Pancreas (tissue), 10 donors: ENCODE results near the gene PPIG. TPM values are rescaled to one million over a fixed set of nuclear protein-coding genes. Genes with fewer than 3 reads are reported as not detected.

Experiments used
- ATAC-seq, 4 donors: fragments of 200-7000 bp; cut with Tn5 transposase; one replicate each; pipeline versions ENCODE4 v1.8.0 to v1.9.1; 2020; ENCODE audit warnings: mild to moderate bottlenecking in 4 of 4, moderate library complexity in 4 of 4
- DNase-seq, 6 donors: peaks; one replicate each; pipeline ENCODE4 v3.0.0-alpha.2; 2020
- FAIRE-seq: peaks from 2 replicates; lab custom pipeline; 2012; peaks lifted over from hg19 to GRCh38; lab: Jason Lieb, UNC
- H3K27ac ChIP-seq, 4 donors: fragments of 200-600 bp; sonication (generic); 1 replicate in 3 of 4; 2 replicates in 1 of 4; pipeline versions ENCODE4 v1.5.0 to v1.8.0; 2020
- H3K27me3 ChIP-seq, 4 donors: fragments of 200-600 bp; one replicate each; pipeline ENCODE4 v1.8.0; 2021
- H3K36me3 ChIP-seq, 3 donors: fragments of 200-600 bp; sonication (generic) in 1 of 3; one replicate each; pipeline versions ENCODE4 v1.5.0 to v1.8.0; 2020 to 2021
- H3K4me1 ChIP-seq, 3 donors: fragments of 200-600 bp; one replicate each; pipeline ENCODE4 v1.8.0; 2021
- H3K4me3 ChIP-seq, 4 donors: fragments of 200-600 bp; sonication (generic) in 2 of 4; one replicate each; pipeline versions ENCODE4 v1.5.0 to v1.8.0; 2020 to 2021
- H3K9me3 ChIP-seq, 4 donors: fragments of 200-600 bp; one replicate each; pipeline ENCODE4 v1.8.0; 2021
- CTCF ChIP-seq, 4 donors: fragments of 200-600 bp; sonication (generic) in 3 of 4; IDR thresholded peaks; one replicate each; pipeline versions ENCODE4 v1.5.0 to v1.8.0; 2021; ENCODE audit warnings: antibody characterized with exemption in 4 of 4
- WGBS, 2 donors: extraction: QIAGEN DNeasy Blood & Tissue Kit; methylation state at CpG; one replicate each; pipeline ENCODE4 v1.1.7; 2013; 5-methylcytosine and 5-hydroxymethylcytosine counted together
- intact Hi-C, 3 donors: fragments of 100-400 bp; cut with DNase I; formaldehyde crosslinking; loops; one replicate each; pipeline versions ENCODE4 v1.11.1 to v1.14.2; 2022
- polyA plus RNA-seq, 2 donors: library from polyadenylated mRNA; stranded (reverse); fragments of 200-250 nt; gene quantifications; one replicate each; pipeline ENCODE4 v1.2.3, GENCODE V29; 2013
- total RNA-seq, 6 donors: library from RNA; stranded (reverse); fragmentation: NEBNext Ultra II Directional in 4 of 6; extraction: Animal tissue kit (Norgen Biotek cat#: 25700) in 4 of 6; gene quantifications; one replicate each; pipeline versions ENCODE4 v1.2.1 to v1.2.4, GENCODE V29; 2021 to 2023
- donor health status: healthy with polysubstance abuse.
- donor health status: DM: no; HTN: no; CAD: no; lungs with moderate emphysema.
- donor health status: DM: no; HTN: no; CAD: no.
- donor health status: control.
- donor health status: control.
- donor health status: Bipolar disorder and iron deficiency.
- donor health status: DM: yes; HTN: yes; CAD: no.
- donor health status: DM: no; HTN: no; CAD: no.
- donor health status: DM: no; HTN: no; CAD: no.
- donor health status: DM: yes; HTN: yes; CAD: no.

Gene PPIG
- total and polyA plus RNA-seq, 8 donors: 17.0 to 30.0 (median 22.2) TPM

- H3K4me1 ChIP-seq: no peaks in the 10 kb centered on the region
- no peak for ATAC-seq
- no peak overlapping the region for H3K27ac ChIP-seq
- WGBS, 2 donors: 65 to 67% methylated on average over 3 of the region's 3 CpGs
- intact Hi-C loops: no loop called here
- no peaks in the 10 kb centered on the region for H3K36me3 ChIP-seq
- no peaks in the 10 kb centered on the region for H3K9me3 ChIP-seq
- H3K4me3 ChIP-seq: no peak overlapping the region
- TF ChIP-seq CTCF (IDR thresholded peaks at IDR 0.05): no peak
- DNase-seq: no peak
- FAIRE-seq: no peak
- no peaks in the 10 kb centered on the region for H3K27me3 ChIP-seq
These were observed 72.0 kb downstream of the PPIG start for GRCh38 chr2:169656164-169656563.

- H3K27me3 ChIP-seq: no peaks in the 10 kb centered on the region
- 92 to 95% methylated on average over 1 of the region's 1 CpG for WGBS, 2 donors
- ATAC-seq (no peak), DNase-seq (no peak), FAIRE-seq (no peak)
- no peaks in the 10 kb centered on the region for H3K9me3 ChIP-seq
- no peak for TF ChIP-seq CTCF (IDR thresholded peaks at IDR 0.05)
- no peak overlapping the region for H3K4me3 ChIP-seq
- no peaks in the 10 kb centered on the region for H3K36me3 ChIP-seq
- H3K4me1 ChIP-seq: no peaks in the 10 kb centered on the region
- intact Hi-C loops: no loop called here
- no peak overlapping the region for H3K27ac ChIP-seq
These were observed 74.7 kb downstream of the PPIG start for GRCh38 chr2:169658877-169659276.

- TF ChIP-seq CTCF (IDR thresholded peaks at IDR 0.05): no peak
- Histone ChIP-seq H3K36me3 (no peaks in the 10 kb centered on the region), H3K27ac (no peak overlapping the region), H3K27me3 (no peaks in the 10 kb centered on the region), H3K4me3 (no peak overlapping the region), H3K9me3 (no peaks in the 10 kb centered on the region), H3K4me1 (no peaks in the 10 kb centered on the region)
- FAIRE-seq: no peak
- WGBS, 2 donors: 80 to 97% methylated on average over 1 of the region's 1 CpG
- no peak for ATAC-seq
- intact Hi-C loops: no loop called here
- DNase-seq: no peak
These were observed 75.2 kb downstream of the PPIG start for GRCh38 chr2:169659320-169659719.

- Histone ChIP-seq H3K27ac (no peak overlapping the region), H3K9me3 (no peaks in the 10 kb centered on the region), H3K27me3 (no peaks in the 10 kb centered on the region), H3K36me3 (no peaks in the 10 kb centered on the region), H3K4me3 (no peak overlapping the region), H3K4me1 (no peaks in the 10 kb centered on the region)
- FAIRE-seq: no peak
- intact Hi-C loops: no loop called here
- no peak for ATAC-seq
- WGBS, 2 donors: 63 to 80% methylated on average over 3 of the region's 3 CpGs
- no peak for TF ChIP-seq CTCF (IDR thresholded peaks at IDR 0.05)
- DNase-seq: no peak
These were observed 77.1 kb downstream of the PPIG start for GRCh38 chr2:169661265-169661664.

GRCh38 chr2:169662744-169663143 is 78.6 kb downstream of the PPIG start:
- Histone ChIP-seq H3K9me3 (no peaks in the 10 kb centered on the region), H3K36me3 (no peaks in the 10 kb centered on the region), H3K27ac (no peak overlapping the region), H3K4me3 (no peak overlapping the region), H3K27me3 (no peaks in the 10 kb centered on the region), H3K4me1 (no peaks in the 10 kb centered on the region)
- DNase-seq (no peak), FAIRE-seq (no peak), ATAC-seq (no peak)
- intact Hi-C loops: no loop called here
- no peak for TF ChIP-seq CTCF (IDR thresholded peaks at IDR 0.05)
- WGBS, 2 donors: 88 to 100% methylated on average over 1 of the region's 1 CpG
